ENCODE measurements around the gene CCDC201. TPM values are rescaled to one million over a fixed set of nuclear protein-coding genes. Genes with fewer than 3 reads are reported as not detected.

The CCDC201 gene
- total and polyA plus RNA-seq, 2 donors (not counting 3 experiments of a cell fraction or from before 2014, with no cell fraction given): not detected

- no peak for FAIRE-seq
- CTCF ChIA-PET: interaction anchor here (0.6 to 1.3 kb wide), 2 partner anchors 10 kb away, joined by 3 to 5 read pairs; no protein-coding TSS in a partner anchor
These were observed 8.4 kb upstream of the CCDC201 start for GRCh38 chr7:45881280-45881758.

More at GRCh38 chr7:45881280-45881758, 8.4 kb upstream of the CCDC201 start:
- POLR2A ChIA-PET: no interaction called here
- H3K79me2 ChIP-seq (ENCODE audit: control insufficient read depth, insufficient read depth, low read length): no peaks in the 10 kb centered on the region
- no peaks in the 10 kb centered on the region for H3K27me3 ChIP-seq (ENCODE audit: control insufficient read depth in 2 of 2, insufficient read depth in 2 of 2, low read length in 2 of 2)
- H4K20me1 ChIP-seq (replicated peaks; ENCODE audit: control insufficient read depth, extremely low read depth, insufficient read depth, low read length): no peaks in the 10 kb centered on the region
- no peaks in the 10 kb centered on the region for H3K9me3 ChIP-seq (replicated peaks; ENCODE audit: control insufficient read depth, insufficient read depth, low read length)
- no TSS peak for BruUV-seq (replicated peaks)
- intact Hi-C loops (cut with micrococcal nuclease) (no loop called here), dilution Hi-C loops (cut with MboI; ENCODE audit: extremely low pct_ligation_motif_present, low sequenced_read_pairs) (no loop called here)
- TF ChIP-seq POLR2AphosphoS5 (IDR thresholded peaks at IDR 0.05; ENCODE audit: insufficient read depth, low read depth, low read length): no peak
- TF ChIP-seq EZH2 (IDR thresholded peaks at IDR 0.05; ENCODE audit: borderline replicate concordance, low read depth, low read length, severe bottlenecking): no peak
- no peak for TF ChIP-seq JUN (IDR thresholded peaks at IDR 0.05; ENCODE audit: borderline replicate concordance, insufficient read depth, insufficient read length, low read depth)
- no peak for TF ChIP-seq FOS (IDR thresholded peaks at IDR 0.05; ENCODE audit: borderline replicate concordance, insufficient read depth, low read length)
- TF ChIP-seq GATA2 (IDR thresholded peaks at IDR 0.05; ENCODE audit: insufficient read depth, insufficient read length, low read depth, low read length): no peak
- TF ChIP-seq MYC (IDR thresholded peaks at IDR 0.05; ENCODE audit: low read depth, low read length): no peak
- no peak for TF ChIP-seq MAX (IDR thresholded peaks at IDR 0.05; ENCODE audit: insufficient read depth, insufficient read length)
- no peak for TF ChIP-seq CTCF (IDR thresholded peaks at IDR 0.05; ENCODE audit: extremely low read depth in 1 of 2, insufficient read depth in 1 of 2, low read depth in 1 of 2, low read length in 2 of 2)
- TF ChIP-seq POLR2A (IDR thresholded peaks at IDR 0.05; ENCODE audit: low read depth, low read length): no peak
- no peaks in the 10 kb centered on the region for H3K36me3 ChIP-seq (ENCODE audit: control insufficient read depth in 2 of 2, extremely low read depth in 1 of 2, insufficient read depth in 2 of 2, low read length in 2 of 2)
- no peak overlapping the region for H3K4me3 ChIP-seq (replicated peaks in 1 of 3; ENCODE audit: insufficient read depth in 1 of 3, low read depth in 1 of 3, low read length in 3 of 3)
- no peak overlapping the region for H2AFZ ChIP-seq (ENCODE audit: low read depth, low read length)
- H3K9ac ChIP-seq (replicated peaks; ENCODE audit: extremely low read depth, insufficient read depth, low read length): no peak overlapping the region
- H3K9me1 ChIP-seq (replicated peaks; ENCODE audit: control insufficient read depth, extremely low read depth, insufficient read depth, low read length): no peaks in the 10 kb centered on the region
- peaks cover 8% of the 10 kb centered on the region for H3K4me1 ChIP-seq (ENCODE audit: control insufficient read depth, extremely low read depth, insufficient read depth, low read length)
- no peak overlapping the region for H3K4me2 ChIP-seq (ENCODE audit: insufficient read depth, low read length)
- H3K27ac ChIP-seq (ENCODE audit: insufficient read depth, low read depth, low read length): no peak overlapping the region
- DNase-seq (ENCODE audit: low read depth, low spot score): no peak

Data from endothelial cell of umbilical vein (primary cell).